Activated CD4-positive, alpha-beta T cell treated with anti-CD3 and anti-CD28 coated beads for 24 hours (primary cell): ENCODE results near the gene AK8.

ENCODE experiments used
- DNase-seq, 2 donors: peaks; one replicate each; pipeline ENCODE4 v3.0.0-alpha.2; 2020; ENCODE audit warnings: low read depth in 2 of 2

The AK8 gene

GRCh38 chr9:132858751-132859150 lies 19.3 kb downstream of the AK8 start:
- no peak for DNase-seq

- no peak for DNase-seq
These were observed 20.3 kb downstream of the AK8 start for GRCh38 chr9:132857616-132858342.

- DNase-seq, result no peak
These were observed 21.1 kb downstream of the AK8 start for GRCh38 chr9:132857031-132857430.

GRCh38 chr9:132855904-132856303 lies 22.2 kb downstream of the AK8 start:
- no peak for DNase-seq

- DNase-seq, result no peak
These were observed 23.3 kb downstream of the AK8 start for GRCh38 chr9:132854832-132855231.

GRCh38 chr9:132853482-132853881 lies 24.6 kb downstream of the AK8 start:
- DNase-seq, result no peak

GRCh38 chr9:132849185-132849706 lies 28.8 kb downstream of the AK8 start:
- DNase-seq, result no peak

- DNase-seq, result no peak
These were observed 31.1 kb downstream of the AK8 start for GRCh38 chr9:132846918-132847515.

GRCh38 chr9:132846109-132846917 lies 31.8 kb downstream of the AK8 start:
- DNase-seq, result no peak

GRCh38 chr9:132842124-132843044 lies 35.7 kb downstream of the AK8 start:
- no peak for DNase-seq

GRCh38 chr9:132840980-132841379 lies 37.1 kb downstream of the AK8 start:
- DNase-seq, result no peak

- no peak for DNase-seq
These were observed 39.8 kb downstream of the AK8 start for GRCh38 chr9:132838291-132838690.

- no peak for DNase-seq
These were observed 40.4 kb downstream of the AK8 start for GRCh38 chr9:132837501-132838286.

- no peak for DNase-seq
These were observed 43.7 kb downstream of the AK8 start for GRCh38 chr9:132834343-132834742.

- no peak for DNase-seq
These were observed 44.4 kb downstream of the AK8 start for GRCh38 chr9:132833550-132834121.

- DNase-seq, result no peak
These were observed 45.8 kb downstream of the AK8 start for GRCh38 chr9:132832171-132832881.

GRCh38 chr9:132828201-132828770 lies 49.8 kb downstream of the AK8 start:
- DNase-seq, result no peak

- no peak for DNase-seq
These were observed 50.7 kb downstream of the AK8 start for GRCh38 chr9:132827366-132827765.

GRCh38 chr9:132826621-132827365 lies 51.3 kb downstream of the AK8 start:
- DNase-seq, result no peak
